H1 (cell line): ENCODE data around the gene UMODL1. TPM values are rescaled to one million over a fixed set of nuclear protein-coding genes. Genes with fewer than 3 reads are reported as not detected.

Experiments
- ASH2L ChIP-seq: fragments of 200-600, 300-600 bp; sonication (generic); IDR thresholded peaks from one replicate; pipeline ENCODE4 v1.7.1; 2017; ENCODE audit warnings: low read length
- BACH1 ChIP-seq: IDR thresholded peaks from 2 replicates; pipeline ENCODE4 v1.6.1; 2012; ENCODE audit warnings: low read length, improper control_type of control experiment
- CHD7 ChIP-seq: fragments of 300-600 bp; sonication (generic); IDR thresholded peaks from 2 replicates; pipeline ENCODE4 v1.7.1; 2012; ENCODE audit warnings: low read length, moderate library complexity, mild to moderate bottlenecking, inconsistent platforms; ENCODE audit not compliant: insufficient replicate concordance
- CREB1 ChIP-seq: IDR thresholded peaks from 2 replicates; pipeline ENCODE4 v1.6.1; 2012; ENCODE audit warnings: inconsistent platforms
- GTF2F1 ChIP-seq: IDR thresholded peaks from 2 replicates; pipeline ENCODE4 v1.6.1; 2012; ENCODE audit warnings: low read depth, low read length, improper control_type of control experiment, borderline replicate concordance
- KDM1A ChIP-seq: fragments of 200-600, 300-600 bp; sonication (generic); IDR thresholded peaks from 2 replicates; pipeline ENCODE4 v1.7.1; 2016; ENCODE audit warnings: mild to moderate bottlenecking, low read length, borderline replicate concordance
- KDM5A ChIP-seq: fragments of 200-600 bp; IDR thresholded peaks from 2 replicates; pipeline ENCODE4 v1.7.1; 2012; ENCODE audit warnings: mild to moderate bottlenecking, low read length, inconsistent platforms, mixed read lengths
- POLR2AphosphoS5 ChIP-seq: IDR thresholded peaks from 2 replicates; pipeline ENCODE4 v1.6.1; 2011; ENCODE audit warnings: low read depth, low read length
- RBBP5 ChIP-seq: IDR thresholded peaks from 2 replicates; pipeline ENCODE4 v1.7.1; 2012; ENCODE audit warnings: low read depth, mild to moderate bottlenecking, inconsistent platforms, low read length, moderate library complexity, borderline replicate concordance
- SIN3A ChIP-seq, 2 experiments: IDR thresholded peaks in 1 of 2; conservative IDR thresholded peaks in 1 of 2; 2 replicates each; pipeline ENCODE4 v1.6.1; 2011 to 2012; ENCODE audit warnings: low read length in 2 of 2, improper control_type of control experiment in 1 of 2, low read depth in 1 of 2, mild to moderate bottlenecking in 1 of 2
- SIRT6 ChIP-seq: IDR thresholded peaks from one replicate; pipeline ENCODE4 v1.7.1; 2012; ENCODE audit warnings: low read length, inconsistent platforms
- SUZ12 ChIP-seq: fragments of 200-600 bp; sonication (generic); IDR thresholded peaks from 2 replicates; pipeline ENCODE4 v1.6.1; 2012; ENCODE audit warnings: mild to moderate bottlenecking, inconsistent platforms, low read length, moderate library complexity, mixed read lengths
- polyA plus RNA-seq, 7 experiments: library from polyadenylated mRNA; depleted of rRNA in 3 of 7; stranded (reverse) in 5 of 7; unstranded in 2 of 7; fragments of >200 nt in 5 of 7; fragments of 200-250 nt in 2 of 7; gene quantifications; 1 replicate in 5 of 7; 2 replicates in 1 of 7; 4 replicates in 1 of 7; pipeline versions ENCODE4 v1.2.1 to v1.2.3, GENCODE V29; 2011 to 2013; ENCODE audit warnings: missing spikeins in 2 of 7, mixed read lengths in 2 of 7
- total RNA-seq: library from RNA; stranded (reverse); fragmentation: NEBNext Ultra II Directional; extraction: Animal tissue kit (Norgen Biotek cat#: 25700); gene quantifications from 2 replicates; pipeline ENCODE4 v1.2.1, GENCODE V29; 2021

UMODL1 gene
- total and polyA plus RNA-seq, 2 of the 8 experiments (the other 6 are each of a cell fraction or from before 2014, with no cell fraction given) = not detected

GRCh38 chr21:42111811-42112210 lies 40.7 kb downstream of the UMODL1 start (continued):
- no peak for TF ChIP-seq CHD7
- no peak for TF ChIP-seq CREB1
- TF ChIP-seq ASH2L = no peak
- TF ChIP-seq SUZ12 = no peak
- no peak for TF ChIP-seq BACH1
- TF ChIP-seq KDM1A = no peak
- TF ChIP-seq GTF2F1 = no peak
- TF ChIP-seq POLR2AphosphoS5 = no peak
- no peak for TF ChIP-seq KDM5A
- no peak for TF ChIP-seq SIRT6
- no peak for TF ChIP-seq SIN3A (conservative IDR thresholded peaks at IDR 0.05 in 1 of 2, IDR thresholded peaks at IDR 0.05 in 1 of 2; ENCODE audit: low read depth in 1 of 2, low read length in 2 of 2)
- no peak for TF ChIP-seq RBBP5
